IMR-90 (cell line): ENCODE results near the gene GM2A. TPM values are rescaled to one million over a fixed set of nuclear protein-coding genes. Genes with fewer than 3 reads are reported as not detected.

ENCODE experiments used
- ATAC-seq: fragments of 200-7000 bp; cut with Tn5 transposase; 2 replicates; pipeline ENCODE4 v1.9.1; 2020; ENCODE audit warnings: low read depth, mild to moderate bottlenecking, moderate library complexity
- BruUV-seq: library from RNA; stranded (reverse); fragments of 400-500 nt; replicated peaks from 2 replicates; lab custom pipeline; 2021; lab: Mats Ljungman, UMichigan
- CTCF ChIA-PET: fragments of 300-600 bp; formaldehyde crosslinking; extraction: SDS; loops from one replicate; lab custom pipeline; 2021; ENCODE audit warnings: antibody characterized with exemption; lab: Yijun Ruan, JAX
- POLR2A ChIA-PET: fragments of 300-600 bp; sonication (Branson Sonifier 250); formaldehyde crosslinking; loops from one replicate; lab custom pipeline; 2022; ENCODE audit warnings: antibody characterized with exemption; ENCODE audit not compliant: unreplicated experiment; lab: Charles Lee
- DNase-seq: peaks from one replicate; pipeline ENCODE4 v3.0.0; 2013
- H2AFZ ChIP-seq: replicated peaks from 2 replicates; pipeline ENCODE3; 2013; ENCODE audit warnings: low read length, mild to moderate bottlenecking; ENCODE audit not compliant: poor library complexity
- H2AK5ac ChIP-seq: 2 replicates; pipeline ENCODE4 v1.6.1; 2013; ENCODE audit warnings: low read depth, low read length, inconsistent platforms
- H2AK9ac ChIP-seq: replicated peaks from 2 replicates; pipeline ENCODE3; 2013; ENCODE audit warnings: mild to moderate bottlenecking, low read depth, low read length, moderate library complexity; ENCODE audit not compliant: poor library complexity
- H2BK120ac ChIP-seq: 2 replicates; pipeline ENCODE4 v1.6.1; 2013; ENCODE audit warnings: low read depth, low read length, inconsistent platforms
- H2BK15ac ChIP-seq: 3 replicates; pipeline ENCODE4 v1.6.1; 2013; ENCODE audit warnings: low read depth, low read length, inconsistent platforms
- H2BK20ac ChIP-seq: 2 replicates; pipeline ENCODE4 v1.6.1; 2013; ENCODE audit warnings: low read depth, mild to moderate bottlenecking, inconsistent platforms, low read length, moderate library complexity
- H2BK5ac ChIP-seq: 2 replicates; pipeline ENCODE4 v1.6.1; 2013; ENCODE audit warnings: mild to moderate bottlenecking, low read depth, low read length, inconsistent platforms; ENCODE audit not compliant: poor library complexity, severe bottlenecking
- H3K14ac ChIP-seq: replicated peaks from 2 replicates; pipeline ENCODE4 v1.6.1; 2013; ENCODE audit warnings: low read depth, low read length, inconsistent platforms
- H3K18ac ChIP-seq: 2 replicates; pipeline ENCODE4 v1.6.1; 2013; ENCODE audit warnings: low read depth, low read length, control low read depth
- H3K23ac ChIP-seq: 2 replicates; pipeline ENCODE4 v1.6.1; 2013; ENCODE audit warnings: low read depth, low read length, inconsistent platforms
- H3K27ac ChIP-seq: 2 replicates; pipeline ENCODE4 v1.5.1; 2013; ENCODE audit warnings: mild to moderate bottlenecking, control low read depth, low read length; ENCODE audit not compliant: insufficient read depth
- H3K27me3 ChIP-seq: 2 replicates; pipeline ENCODE4 v1.6.1; 2013; ENCODE audit warnings: low read length; ENCODE audit not compliant: control insufficient read depth, insufficient read depth
- H3K36me3 ChIP-seq: 2 replicates; pipeline ENCODE4 v1.6.1; 2013; ENCODE audit warnings: low read length, mixed read lengths; ENCODE audit not compliant: control insufficient read depth, insufficient read depth
- H3K4ac ChIP-seq: 2 replicates; pipeline ENCODE4 v1.6.1; 2013; ENCODE audit warnings: low read depth, low read length, inconsistent platforms
- H3K4me1 ChIP-seq: 2 replicates; pipeline ENCODE4 v1.6.1; 2013; ENCODE audit warnings: low read length, mixed read lengths; ENCODE audit not compliant: control insufficient read depth, insufficient read depth
- H3K4me2 ChIP-seq: 2 replicates; pipeline ENCODE4 v1.6.1; 2013; ENCODE audit warnings: low read depth, mild to moderate bottlenecking, control low read depth, low read length, moderate library complexity
- H3K4me3 ChIP-seq: 2 replicates; pipeline ENCODE4 v1.5.1; 2013; ENCODE audit warnings: low read depth, mild to moderate bottlenecking, control low read depth, low read length, moderate library complexity; ENCODE audit not compliant: insufficient read depth
- H3K56ac ChIP-seq: 2 replicates; pipeline ENCODE4 v1.6.1; 2013; ENCODE audit warnings: low read length, inconsistent platforms; ENCODE audit not compliant: insufficient read depth; ENCODE audit errors: extremely low read depth
- H3K79me1 ChIP-seq, 2 experiments: 2 replicates each; pipeline ENCODE4 v1.6.1; 2013; ENCODE audit warnings: low read length in 2 of 2, inconsistent platforms in 1 of 2, low read depth in 1 of 2
- H3K9ac ChIP-seq: 2 replicates; pipeline ENCODE4 v1.6.1; 2013; ENCODE audit warnings: low read depth, low read length, control low read depth
- H3K9me1 ChIP-seq: 2 replicates; pipeline ENCODE4 v1.6.1; 2013; ENCODE audit warnings: low read length, inconsistent platforms; ENCODE audit not compliant: insufficient read depth
- H3K9me3 ChIP-seq: 2 replicates; pipeline ENCODE4 v1.6.1; 2013; ENCODE audit warnings: low read length; ENCODE audit not compliant: control insufficient read depth, insufficient read depth
- H4K20me1 ChIP-seq: 2 replicates; pipeline ENCODE4 v1.6.1; 2013; ENCODE audit warnings: low read length, inconsistent platforms; ENCODE audit not compliant: insufficient read depth
- H4K5ac ChIP-seq: 2 replicates; pipeline ENCODE4 v1.6.1; 2013; ENCODE audit warnings: mild to moderate bottlenecking, low read depth, low read length, control low read depth
- H4K8ac ChIP-seq, 2 experiments: 2 replicates each; pipeline ENCODE4 v1.6.1; 2013; ENCODE audit warnings: low read depth in 2 of 2, low read length in 2 of 2, control low read depth in 1 of 2, inconsistent platforms in 1 of 2
- H4K91ac ChIP-seq: 2 replicates; pipeline ENCODE4 v1.6.1; 2013; ENCODE audit warnings: low read depth, low read length, inconsistent platforms; ENCODE audit not compliant: insufficient read depth
- BHLHE40 ChIP-seq: fragments of 150-350 bp; IDR thresholded peaks from 2 replicates; pipeline ENCODE4 v1.6.1; 2016; ENCODE audit warnings: mild to moderate bottlenecking, low read depth, low read length
- CEBPB ChIP-seq: IDR thresholded peaks from 2 replicates; pipeline ENCODE4 v1.6.1; 2012; ENCODE audit warnings: low read depth, low read length, improper control_type of control experiment
- FOS ChIP-seq: fragments of 150-350 bp; IDR thresholded peaks from 2 replicates; pipeline ENCODE4 v1.6.1; 2016; ENCODE audit warnings: low read depth, low read length
- MAZ ChIP-seq: IDR thresholded peaks from 2 replicates; pipeline ENCODE4 v1.6.1; 2012; ENCODE audit warnings: low read depth, mild to moderate bottlenecking, low read length, improper control_type of control experiment, moderate library complexity, borderline replicate concordance
- MXI1 ChIP-seq: IDR thresholded peaks from 2 replicates; pipeline ENCODE4 v1.6.1; 2012; ENCODE audit warnings: low read depth, mild to moderate bottlenecking, low read length, moderate library complexity, borderline replicate concordance
- NFE2L2 ChIP-seq: fragments of 150-350 bp; IDR thresholded peaks from 2 replicates; pipeline ENCODE4 v1.6.1; 2016; ENCODE audit warnings: low read depth, mild to moderate bottlenecking, low read length
- RFX5 ChIP-seq: IDR thresholded peaks from 2 replicates; pipeline ENCODE4 v1.8.0; 2012; ENCODE audit warnings: low read depth, mild to moderate bottlenecking, low read length, moderate library complexity
- WGBS, 2 experiments: methylation state at CpG; one replicate each; pipeline versions ENCODE4 v1.1.5 to v1.1.7; 2013; ENCODE audit warnings: missing lambda C conversion rate in 2 of 2; ENCODE audit not compliant: insufficient read length in 1 of 2; ENCODE audit errors: extremely low coverage in 2 of 2; 5-methylcytosine and 5-hydroxymethylcytosine counted together
- dilution Hi-C: fragments of 300-500 bp; cut with HindIII; formaldehyde crosslinking; loops from one replicate; pipeline ENCODE4 v1.14.3; 2018; ENCODE audit warnings: low sequenced_read_pairs; ENCODE audit not compliant: unreplicated experiment
- in situ Hi-C: fragments of 300-500 bp; cut with MboI; formaldehyde crosslinking; loops from 3 replicates; pipeline ENCODE4 v1.14.3; 2019; ENCODE audit warnings: low sequenced_read_pairs, inconsistent platforms, mixed read lengths
- intact Hi-C: fragments of 100-400 bp; cut with micrococcal nuclease; formaldehyde crosslinking; loops from 2 replicates; pipeline ENCODE4 v1.10.0; 2022
- polyA plus RNA-seq, 3 experiments: library from polyadenylated mRNA; depleted of rRNA; stranded (reverse); fragments of >200 nt; gene quantifications; 2 replicates each; pipeline ENCODE4 v1.2.3, GENCODE V29; 2012; ENCODE audit warnings: low replicate concordance in 1 of 3
- total RNA-seq: library from RNA; depleted of rRNA; stranded (reverse); fragments of >200 nt; gene quantifications from 2 replicates; pipeline ENCODE4 v1.2.3, GENCODE V29; 2012
- TF ChIP-seq, protein P1 (sequence below): fragments of 150-350 bp; IDR thresholded peaks from 2 replicates; pipeline ENCODE4 v1.6.1; 2016; ENCODE audit warnings: low read depth, mild to moderate bottlenecking, low read length, moderate library complexity, borderline replicate concordance
- TF ChIP-seq, protein P2 (sequence below): fragments of 150-350 bp; IDR thresholded peaks from 2 replicates; pipeline ENCODE4 v1.6.1; 2017; ENCODE audit warnings: mild to moderate bottlenecking, antibody characterized with exemption, low read length, low read depth

GM2A gene
- total and polyA plus RNA-seq, 2 of the 4 experiments (the other 2 are of a cell fraction) = 13.8 to 18.5 TPM

DNA sequence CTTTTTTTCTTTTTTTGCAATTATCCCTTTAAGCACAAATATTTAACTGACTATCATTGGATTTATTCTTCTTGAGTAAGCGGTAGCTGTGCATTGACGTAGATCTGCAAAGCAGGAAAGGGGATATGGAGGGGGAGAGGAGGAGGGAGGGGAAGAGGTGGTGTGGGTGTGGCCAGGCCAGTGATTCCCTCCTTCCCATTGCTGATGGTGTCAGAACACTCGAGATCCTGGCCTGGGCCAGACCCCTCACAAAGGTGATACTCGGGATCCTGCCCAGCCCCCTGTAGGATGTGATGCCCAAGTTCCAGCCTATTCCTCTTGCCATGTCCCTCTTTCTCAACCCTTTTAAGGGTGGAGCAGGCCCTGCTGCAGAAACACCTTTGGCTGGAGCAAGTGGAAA, 40.6 kb downstream of the GM2A start:
- H2BK120ac ChIP-seq = no peak overlapping the region

More for the DNA sequence above, 40.6 kb downstream of the GM2A start:
- Histone ChIP-seq H3K14ac (no peak overlapping the region), H2AK5ac (no peak overlapping the region), H3K36me3 (no peaks in the 10 kb centered on the region), H3K4me3 (no peak overlapping the region), H3K4me1 (no peaks in the 10 kb centered on the region), H3K27ac (no peak overlapping the region), H4K8ac (no peak overlapping the region), H2AFZ (no peak overlapping the region), H2AK9ac (no peak overlapping the region), H4K5ac (no peak overlapping the region), H4K20me1 (no peaks in the 10 kb centered on the region), H3K18ac (no peak overlapping the region), H3K4ac (no peak overlapping the region), H3K9me3 (no peaks in the 10 kb centered on the region), H3K9ac (no peak overlapping the region), H2BK15ac (no peak overlapping the region), H2BK5ac (no peak overlapping the region), H3K23ac (no peak overlapping the region), H4K91ac (no peak overlapping the region), H3K4me2 (no peak overlapping the region), H3K27me3 (peaks cover 7% of the 10 kb centered on the region), H3K9me1 (no peaks in the 10 kb centered on the region), H3K79me1 (no peaks in the 10 kb centered on the region), H2BK20ac (no peak overlapping the region), H3K56ac (no peak overlapping the region)
- no TSS peak for BruUV-seq
- TF ChIP-seq, protein P1, sequence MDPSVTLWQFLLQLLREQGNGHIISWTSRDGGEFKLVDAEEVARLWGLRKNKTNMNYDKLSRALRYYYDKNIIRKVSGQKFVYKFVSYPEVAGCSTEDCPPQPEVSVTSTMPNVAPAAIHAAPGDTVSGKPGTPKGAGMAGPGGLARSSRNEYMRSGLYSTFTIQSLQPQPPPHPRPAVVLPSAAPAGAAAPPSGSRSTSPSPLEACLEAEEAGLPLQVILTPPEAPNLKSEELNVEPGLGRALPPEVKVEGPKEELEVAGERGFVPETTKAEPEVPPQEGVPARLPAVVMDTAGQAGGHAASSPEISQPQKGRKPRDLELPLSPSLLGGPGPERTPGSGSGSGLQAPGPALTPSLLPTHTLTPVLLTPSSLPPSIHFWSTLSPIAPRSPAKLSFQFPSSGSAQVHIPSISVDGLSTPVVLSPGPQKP = no peak
- TF ChIP-seq NFE2L2 (no peak), MAZ (no peak), CEBPB (no peak), MXI1 (no peak), BHLHE40 (no peak), FOS (no peak), RFX5 (no peak)
- TF ChIP-seq, protein P2, sequence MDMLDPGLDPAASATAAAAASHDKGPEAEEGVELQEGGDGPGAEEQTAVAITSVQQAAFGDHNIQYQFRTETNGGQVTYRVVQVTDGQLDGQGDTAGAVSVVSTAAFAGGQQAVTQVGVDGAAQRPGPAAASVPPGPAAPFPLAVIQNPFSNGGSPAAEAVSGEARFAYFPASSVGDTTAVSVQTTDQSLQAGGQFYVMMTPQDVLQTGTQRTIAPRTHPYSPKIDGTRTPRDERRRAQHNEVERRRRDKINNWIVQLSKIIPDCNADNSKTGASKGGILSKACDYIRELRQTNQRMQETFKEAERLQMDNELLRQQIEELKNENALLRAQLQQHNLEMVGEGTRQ = no peak
- CTCF ChIA-PET = no interaction called here
- no CpG with 5 or more reads among the region's 4 CpGs for WGBS, 2 experiments
- ATAC-seq (no peak), DNase-seq (no peak)
- in situ Hi-C loops = no loop called here
- dilution Hi-C loops = no loop called here
- intact Hi-C loops = no loop called here
- POLR2A ChIA-PET = no interaction called here
